Subcutaneous adipose tissue (tissue), 4 donors: ENCODE data around the gene PCED1A. TPM values are rescaled to one million over a fixed set of nuclear protein-coding genes. Genes with fewer than 3 reads are reported as not detected.

ENCODE experiments used
- total RNA-seq, 4 donors: library from RNA; depleted of rRNA; stranded (reverse); fragments of >200 nt; gene quantifications; one replicate each; pipeline ENCODE4 v1.1.0, GENCODE V29; 2016
- TF ChIP-seq, protein P1 (sequence below): fragments of 450-650 bp; IDR thresholded peaks from one replicate; pipeline ENCODE4 v1.5.1; 2016; ENCODE audit warnings: low read depth, mild to moderate bottlenecking, control low read depth, antibody characterized with exemption, moderate library complexity

Gene PCED1A
- total RNA-seq, 4 donors from 2014 or later, result 24.0 to 39.7 (median 26.8) TPM

DNA sequence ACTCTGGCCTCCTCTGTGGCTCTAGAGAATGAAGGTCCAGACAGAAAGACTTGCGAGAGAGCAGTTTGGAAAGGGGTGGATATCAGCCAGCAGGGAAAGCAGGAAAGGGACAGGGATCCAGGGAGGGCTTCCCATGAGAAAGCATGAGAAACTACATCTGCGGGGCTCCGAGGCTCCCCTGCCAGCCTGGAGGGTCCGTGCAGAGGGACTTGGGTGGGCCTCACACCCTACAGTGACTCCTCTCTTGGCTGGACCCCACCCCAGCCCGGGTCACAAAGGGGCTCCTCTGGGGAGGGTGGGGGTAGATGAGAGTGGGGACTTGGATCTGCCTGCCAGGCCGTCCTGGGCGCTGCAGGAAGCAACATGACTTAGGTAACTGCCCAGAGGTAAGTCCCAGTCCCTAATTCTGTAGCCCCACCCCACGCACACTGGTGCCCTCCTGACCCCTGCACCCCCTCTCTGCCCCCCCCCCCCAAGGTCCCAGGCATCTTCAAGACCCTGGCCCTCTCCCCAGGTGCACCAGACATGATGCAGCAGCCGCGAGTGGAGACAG is 24.3 kb downstream of the PCED1A start, which contains the start of gene TMEM239:
Gene TMEM239, plus strand, starts transcription at position 335 of the 553 bp plus-strand sequence. Its CDS starts 191 bp downstream, at position 526.
- TF ChIP-seq, protein P1, sequence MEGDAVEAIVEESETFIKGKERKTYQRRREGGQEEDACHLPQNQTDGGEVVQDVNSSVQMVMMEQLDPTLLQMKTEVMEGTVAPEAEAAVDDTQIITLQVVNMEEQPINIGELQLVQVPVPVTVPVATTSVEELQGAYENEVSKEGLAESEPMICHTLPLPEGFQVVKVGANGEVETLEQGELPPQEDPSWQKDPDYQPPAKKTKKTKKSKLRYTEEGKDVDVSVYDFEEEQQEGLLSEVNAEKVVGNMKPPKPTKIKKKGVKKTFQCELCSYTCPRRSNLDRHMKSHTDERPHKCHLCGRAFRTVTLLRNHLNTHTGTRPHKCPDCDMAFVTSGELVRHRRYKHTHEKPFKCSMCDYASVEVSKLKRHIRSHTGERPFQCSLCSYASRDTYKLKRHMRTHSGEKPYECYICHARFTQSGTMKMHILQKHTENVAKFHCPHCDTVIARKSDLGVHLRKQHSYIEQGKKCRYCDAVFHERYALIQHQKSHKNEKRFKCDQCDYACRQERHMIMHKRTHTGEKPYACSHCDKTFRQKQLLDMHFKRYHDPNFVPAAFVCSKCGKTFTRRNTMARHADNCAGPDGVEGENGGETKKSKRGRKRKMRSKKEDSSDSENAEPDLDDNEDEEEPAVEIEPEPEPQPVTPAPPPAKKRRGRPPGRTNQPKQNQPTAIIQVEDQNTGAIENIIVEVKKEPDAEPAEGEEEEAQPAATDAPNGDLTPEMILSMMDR, result no peak

GRCh38 chr20:2815242-2815900 is 25.1 kb downstream of the PCED1A start:
- TF ChIP-seq, protein P1, result no peak

- TF ChIP-seq, protein P1, result no peak
Measured at GRCh38 chr20:2814587-2815051, 25.8 kb downstream of the PCED1A start, which contains the start of gene C20orf141. Gene C20orf141 (plus strand): TSS chr20:2814987. CDS start chr20:2815185, 198 bp downstream.

- TF ChIP-seq, protein P1, result no peak
Measured at GRCh38 chr20:2814076-2814475, 26.4 kb downstream of the PCED1A start.

DNA sequence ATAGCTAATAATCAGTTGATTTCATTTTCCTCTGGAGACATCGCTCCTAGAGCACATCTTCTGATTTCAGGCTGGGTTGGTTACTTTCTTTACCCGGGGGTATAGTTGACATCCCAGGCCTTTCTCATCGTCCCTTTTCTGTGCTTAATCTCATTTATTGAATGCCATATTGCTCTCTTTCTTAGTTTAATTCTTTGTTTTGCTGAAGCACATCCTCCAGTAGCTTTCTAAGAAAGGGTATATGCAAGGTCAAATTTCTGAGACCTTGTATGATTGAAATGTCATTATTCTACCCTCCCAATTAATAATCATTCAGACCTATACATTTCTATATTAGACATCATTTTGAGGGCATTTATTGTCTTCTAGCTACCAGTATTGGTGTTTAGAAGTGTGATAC is 28.3 kb downstream of the PCED1A start:
- TF ChIP-seq, protein P1, result no peak

DNA sequence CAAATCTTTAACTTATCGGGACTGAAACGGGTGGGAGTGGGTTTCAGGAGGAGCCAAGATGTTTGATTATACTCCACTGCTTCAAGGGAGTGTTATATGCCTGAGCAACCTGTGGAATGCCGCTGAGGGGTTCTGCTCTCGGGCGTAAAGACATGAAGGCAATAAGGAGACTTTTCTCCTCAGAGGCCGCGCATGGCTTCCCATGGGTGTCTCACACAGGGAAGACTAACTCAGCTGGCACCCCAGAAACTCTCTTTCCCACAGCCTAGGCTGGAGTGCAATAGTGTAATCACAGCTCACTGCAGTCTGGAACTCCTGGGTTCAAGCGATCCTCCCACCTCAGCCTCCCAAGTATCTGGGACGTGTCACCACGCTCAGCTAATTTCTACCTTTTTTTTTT is 30.8 kb downstream of the PCED1A start:
- TF ChIP-seq, protein P1, result no peak

- TF ChIP-seq, protein P1, result no peak
Measured at GRCh38 chr20:2807019-2807418, 33.4 kb downstream of the PCED1A start.
